ENCODE results near the gene ADSS1.

DNA sequence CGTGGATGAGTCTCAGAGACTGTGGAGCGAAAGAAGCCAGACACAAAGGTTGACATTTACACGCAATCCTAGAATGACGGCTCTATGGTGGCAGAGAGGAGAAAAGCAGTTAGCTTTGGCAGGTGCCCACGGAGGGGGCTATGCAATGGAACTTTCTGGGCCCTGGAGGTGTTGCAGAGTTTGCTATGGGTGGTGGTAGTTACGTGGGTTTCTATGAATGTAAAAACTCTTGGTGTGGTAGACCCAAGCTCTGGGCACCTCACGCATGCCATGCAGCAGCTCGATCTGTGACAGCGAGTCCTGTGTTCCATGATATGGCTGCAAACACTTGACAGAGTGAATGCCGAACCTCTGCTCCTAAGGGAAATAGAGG is 39.6 kb upstream of the ADSS1 start:
- TF ChIP-seq RAD21 (IDR thresholded peaks at IDR 0.05; ENCODE audit: low read depth) (no peak), SIN3A (IDR thresholded peaks at IDR 0.05; ENCODE audit: low read depth) (no peak), CEBPB (IDR thresholded peaks at IDR 0.05; ENCODE audit: low read depth) (no peak), POLR2A (IDR thresholded peaks at IDR 0.05; ENCODE audit: borderline replicate concordance, extremely low read depth, insufficient read depth, insufficient read length) (no peak)
- TF ChIP-seq, protein P1, sequence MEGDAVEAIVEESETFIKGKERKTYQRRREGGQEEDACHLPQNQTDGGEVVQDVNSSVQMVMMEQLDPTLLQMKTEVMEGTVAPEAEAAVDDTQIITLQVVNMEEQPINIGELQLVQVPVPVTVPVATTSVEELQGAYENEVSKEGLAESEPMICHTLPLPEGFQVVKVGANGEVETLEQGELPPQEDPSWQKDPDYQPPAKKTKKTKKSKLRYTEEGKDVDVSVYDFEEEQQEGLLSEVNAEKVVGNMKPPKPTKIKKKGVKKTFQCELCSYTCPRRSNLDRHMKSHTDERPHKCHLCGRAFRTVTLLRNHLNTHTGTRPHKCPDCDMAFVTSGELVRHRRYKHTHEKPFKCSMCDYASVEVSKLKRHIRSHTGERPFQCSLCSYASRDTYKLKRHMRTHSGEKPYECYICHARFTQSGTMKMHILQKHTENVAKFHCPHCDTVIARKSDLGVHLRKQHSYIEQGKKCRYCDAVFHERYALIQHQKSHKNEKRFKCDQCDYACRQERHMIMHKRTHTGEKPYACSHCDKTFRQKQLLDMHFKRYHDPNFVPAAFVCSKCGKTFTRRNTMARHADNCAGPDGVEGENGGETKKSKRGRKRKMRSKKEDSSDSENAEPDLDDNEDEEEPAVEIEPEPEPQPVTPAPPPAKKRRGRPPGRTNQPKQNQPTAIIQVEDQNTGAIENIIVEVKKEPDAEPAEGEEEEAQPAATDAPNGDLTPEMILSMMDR (IDR thresholded peaks at IDR 0.05 in 2 of 3, conservative IDR thresholded peaks at IDR 0.05 in 1 of 3; ENCODE audit: borderline replicate concordance in 1 of 3, insufficient read depth in 1 of 3, low read depth in 2 of 3, low read length in 2 of 3): no peak
- TF ChIP-seq, protein P2, sequence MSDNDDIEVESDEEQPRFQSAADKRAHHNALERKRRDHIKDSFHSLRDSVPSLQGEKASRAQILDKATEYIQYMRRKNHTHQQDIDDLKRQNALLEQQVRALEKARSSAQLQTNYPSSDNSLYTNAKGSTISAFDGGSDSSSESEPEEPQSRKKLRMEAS (IDR thresholded peaks at IDR 0.05): no peak
